ENCODE measurements around the gene RSPO1.

The RSPO1 gene

GRCh38 chr1:37633938-37634243, 801 bp downstream of the RSPO1 start:
- no peak overlapping the region for H3K9ac ChIP-seq (ENCODE audit: low read depth, low read length)
- peaks cover 100% of the 10 kb centered on the region for H3K27me3 ChIP-seq (ENCODE audit: control insufficient read depth, insufficient read depth, low read length)
- no peaks in the 10 kb centered on the region for H3K9me3 ChIP-seq (ENCODE audit: control insufficient read depth, insufficient read depth, low read length)
- H3K27ac ChIP-seq (ENCODE audit: low read depth, low read length): no peak overlapping the region
- no peaks in the 10 kb centered on the region for H3K36me3 ChIP-seq (ENCODE audit: control insufficient read depth, insufficient read depth, low read length)
- H3K4me1 ChIP-seq (ENCODE audit: control insufficient read depth, insufficient read depth, low read length): peaks cover 10% of the 10 kb centered on the region; the same call in 1 of the 2 replicates
- H3K4me3 ChIP-seq (ENCODE audit: low read depth, low read length): peak overlapping the region; percentile 50

GRCh38 chr1:37633040-37633937, 1.4 kb downstream of the RSPO1 start:
- H3K27ac ChIP-seq (ENCODE audit: low read depth, low read length): no peak overlapping the region
- H3K36me3 ChIP-seq (ENCODE audit: control insufficient read depth, insufficient read depth, low read length): no peaks in the 10 kb centered on the region
- H3K4me1 ChIP-seq (ENCODE audit: control insufficient read depth, insufficient read depth, low read length): peaks cover 10% of the 10 kb centered on the region; the same call in 1 of the 2 replicates
- H3K9ac ChIP-seq (ENCODE audit: low read depth, low read length): no peak overlapping the region
- peak overlapping the region; percentile 50 for H3K4me3 ChIP-seq (ENCODE audit: low read depth, low read length)
- H3K9me3 ChIP-seq (ENCODE audit: control insufficient read depth, insufficient read depth, low read length): no peaks in the 10 kb centered on the region
- H3K27me3 ChIP-seq (ENCODE audit: control insufficient read depth, insufficient read depth, low read length): peaks cover 100% of the 10 kb centered on the region

GRCh38 chr1:37631036-37631435, 3.7 kb downstream of the RSPO1 start:
- Histone ChIP-seq H3K27ac (ENCODE audit: low read depth, low read length) (no peak overlapping the region), H3K4me1 (ENCODE audit: control insufficient read depth, insufficient read depth, low read length) (peaks cover 10% of the 10 kb centered on the region; the same call in 1 of the 2 replicates), H3K4me3 (ENCODE audit: low read depth, low read length) (no peak overlapping the region), H3K9me3 (ENCODE audit: control insufficient read depth, insufficient read depth, low read length) (no peaks in the 10 kb centered on the region), H3K27me3 (ENCODE audit: control insufficient read depth, insufficient read depth, low read length) (peaks cover 96% of the 10 kb centered on the region), H3K9ac (ENCODE audit: low read depth, low read length) (no peak overlapping the region), H3K36me3 (ENCODE audit: control insufficient read depth, insufficient read depth, low read length) (no peaks in the 10 kb centered on the region)

- Histone ChIP-seq H3K4me3 (ENCODE audit: low read depth, low read length) (no peak overlapping the region), H3K27me3 (ENCODE audit: control insufficient read depth, insufficient read depth, low read length) (peaks cover 93% of the 10 kb centered on the region), H3K9ac (ENCODE audit: low read depth, low read length) (no peak overlapping the region), H3K9me3 (ENCODE audit: control insufficient read depth, insufficient read depth, low read length) (no peaks in the 10 kb centered on the region), H3K27ac (ENCODE audit: low read depth, low read length) (no peak overlapping the region), H3K4me1 (ENCODE audit: control insufficient read depth, insufficient read depth, low read length) (peaks cover 10% of the 10 kb centered on the region; the same call in 1 of the 2 replicates), H3K36me3 (ENCODE audit: control insufficient read depth, insufficient read depth, low read length) (no peaks in the 10 kb centered on the region)
These were observed 4.2 kb downstream of the RSPO1 start for GRCh38 chr1:37630426-37631028.

GRCh38 chr1:37629726-37630425, 4.8 kb downstream of the RSPO1 start:
- no peaks in the 10 kb centered on the region for H3K36me3 ChIP-seq (ENCODE audit: control insufficient read depth, insufficient read depth, low read length)
- no peak overlapping the region for H3K27ac ChIP-seq (ENCODE audit: low read depth, low read length)
- H3K4me3 ChIP-seq (ENCODE audit: low read depth, low read length): no peak overlapping the region
- peaks cover 90% of the 10 kb centered on the region for H3K27me3 ChIP-seq (ENCODE audit: control insufficient read depth, insufficient read depth, low read length)
- H3K9ac ChIP-seq (ENCODE audit: low read depth, low read length): no peak overlapping the region
- no peaks in the 10 kb centered on the region for H3K9me3 ChIP-seq (ENCODE audit: control insufficient read depth, insufficient read depth, low read length)
- peaks cover 10% of the 10 kb centered on the region; the same call in 1 of the 2 replicates for H3K4me1 ChIP-seq (ENCODE audit: control insufficient read depth, insufficient read depth, low read length)

GRCh38 chr1:37629008-37629407, 5.7 kb downstream of the RSPO1 start:
- Histone ChIP-seq H3K27ac (ENCODE audit: low read depth, low read length) (no peak overlapping the region), H3K27me3 (ENCODE audit: control insufficient read depth, insufficient read depth, low read length) (peaks cover 86% of the 10 kb centered on the region), H3K36me3 (ENCODE audit: control insufficient read depth, insufficient read depth, low read length) (no peaks in the 10 kb centered on the region), H3K4me1 (ENCODE audit: control insufficient read depth, insufficient read depth, low read length) (peaks cover 8% of the 10 kb centered on the region; the same call in 1 of the 2 replicates), H3K4me3 (ENCODE audit: low read depth, low read length) (no peak overlapping the region), H3K9me3 (ENCODE audit: control insufficient read depth, insufficient read depth, low read length) (no peaks in the 10 kb centered on the region), H3K9ac (ENCODE audit: low read depth, low read length) (no peak overlapping the region)

GRCh38 chr1:37628026-37628556, 6.6 kb downstream of the RSPO1 start:
- Histone ChIP-seq H3K36me3 (ENCODE audit: control insufficient read depth, insufficient read depth, low read length) (no peaks in the 10 kb centered on the region), H3K4me1 (ENCODE audit: control insufficient read depth, insufficient read depth, low read length) (peaks cover 3% of the 10 kb centered on the region; the same call in 1 of the 2 replicates), H3K9ac (ENCODE audit: low read depth, low read length) (no peak overlapping the region), H3K27ac (ENCODE audit: low read depth, low read length) (no peak overlapping the region), H3K4me3 (ENCODE audit: low read depth, low read length) (no peak overlapping the region), H3K27me3 (ENCODE audit: control insufficient read depth, insufficient read depth, low read length) (peaks cover 81% of the 10 kb centered on the region), H3K9me3 (ENCODE audit: control insufficient read depth, insufficient read depth, low read length) (no peaks in the 10 kb centered on the region)

GRCh38 chr1:37622131-37622530, 12.6 kb downstream of the RSPO1 start:
- Histone ChIP-seq H3K27me3 (ENCODE audit: control insufficient read depth, insufficient read depth, low read length) (peaks cover 55% of the 10 kb centered on the region), H3K4me3 (ENCODE audit: low read depth, low read length) (no peak overlapping the region)

GRCh38 chr1:37621326-37621870, 13.3 kb downstream of the RSPO1 start:
- Histone ChIP-seq H3K36me3 (ENCODE audit: control insufficient read depth, insufficient read depth, low read length) (no peaks in the 10 kb centered on the region), H3K9ac (ENCODE audit: low read depth, low read length) (no peak overlapping the region), H3K27me3 (ENCODE audit: control insufficient read depth, insufficient read depth, low read length) (peaks cover 55% of the 10 kb centered on the region), H3K9me3 (ENCODE audit: control insufficient read depth, insufficient read depth, low read length) (no peaks in the 10 kb centered on the region), H3K4me1 (ENCODE audit: control insufficient read depth, insufficient read depth, low read length) (no peaks in the 10 kb centered on the region), H3K27ac (ENCODE audit: low read depth, low read length) (no peak overlapping the region), H3K4me3 (ENCODE audit: low read depth, low read length) (no peak overlapping the region)

More at GRCh38 chr1:37622131-37622530, 12.6 kb downstream of the RSPO1 start:
- Histone ChIP-seq H3K36me3 (ENCODE audit: control insufficient read depth, insufficient read depth, low read length) (no peaks in the 10 kb centered on the region), H3K4me1 (ENCODE audit: control insufficient read depth, insufficient read depth, low read length) (no peaks in the 10 kb centered on the region), H3K9ac (ENCODE audit: low read depth, low read length) (no peak overlapping the region), H3K9me3 (ENCODE audit: control insufficient read depth, insufficient read depth, low read length) (no peaks in the 10 kb centered on the region), H3K27ac (ENCODE audit: low read depth, low read length) (no peak overlapping the region)

- Histone ChIP-seq H3K9me3 (ENCODE audit: control insufficient read depth, insufficient read depth, low read length) (no peaks in the 10 kb centered on the region), H3K27ac (ENCODE audit: low read depth, low read length) (no peak overlapping the region), H3K4me3 (ENCODE audit: low read depth, low read length) (no peak overlapping the region), H3K4me1 (ENCODE audit: control insufficient read depth, insufficient read depth, low read length) (no peaks in the 10 kb centered on the region), H3K9ac (ENCODE audit: low read depth, low read length) (no peak overlapping the region), H3K36me3 (ENCODE audit: control insufficient read depth, insufficient read depth, low read length) (no peaks in the 10 kb centered on the region), H3K27me3 (ENCODE audit: control insufficient read depth, insufficient read depth, low read length) (peaks cover 55% of the 10 kb centered on the region)
These were observed 14.0 kb downstream of the RSPO1 start for GRCh38 chr1:37620707-37621106.

All from HUES48 (cell line).